ENCODE results near the gene TREM2. TPM values are rescaled to one million over a fixed set of nuclear protein-coding genes. Genes with fewer than 3 reads are reported as not detected.
"Not testable (repeated sequence)": the region's sequence is repeated elsewhere in the genome, so short reads cannot be mapped to it uniquely, and the experiment has no call there.

The TREM2 gene
- total RNA-seq, 2 experiments from 2014 or later: not detected

DNA sequence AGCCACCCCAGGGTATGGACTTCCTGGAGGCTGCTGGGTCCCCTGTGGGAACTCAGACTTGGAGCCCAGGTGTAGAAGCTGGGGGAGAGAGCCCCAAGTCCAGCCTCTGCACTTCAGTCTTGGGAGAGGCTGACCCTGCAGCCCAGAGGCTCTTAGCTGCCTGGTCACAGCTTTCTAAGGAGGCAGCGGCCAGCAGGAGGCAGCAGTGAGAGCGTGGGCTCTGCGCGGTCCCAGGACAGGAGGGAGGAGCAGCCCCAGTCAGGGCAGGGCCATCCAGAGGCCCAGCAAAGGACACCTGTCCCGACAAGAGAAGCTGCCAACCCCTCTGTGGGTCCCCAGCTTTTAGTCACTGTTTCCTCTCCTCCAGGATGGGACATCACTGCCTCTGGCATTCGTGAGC, 28.7 kb upstream of the TREM2 start:
- Histone ChIP-seq H3K9me3 (ENCODE audit: control insufficient read depth in 1 of 2, insufficient read depth in 1 of 2, low read length in 2 of 2) (peaks cover 4 to 8% of the 10 kb centered on the region in 2 experiments), H3K27ac (ENCODE audit: low read depth in 1 of 2, low read length in 2 of 2) (no peak overlapping the region), H3K36me3 (ENCODE audit: insufficient read depth, low read length) (peaks cover 6% of the 10 kb centered on the region), H3K4me1 (ENCODE audit: insufficient read depth, low read length) (peaks cover 33% of the 10 kb centered on the region), H3K4me3 (ENCODE audit: low read length) (no peak overlapping the region), H3K27me3 (ENCODE audit: control insufficient read depth in 1 of 2, insufficient read depth in 2 of 2, low read length in 2 of 2) (no peaks in the 10 kb centered on the region)
- CTCF ChIA-PET: interaction anchor here (1.6 kb wide), 1 partner anchor 11 kb away, joined by 3 read pairs; no protein-coding TSS in a partner anchor
- H3K4me3 Mint-ChIP-seq: no peak overlapping the region
- H3K27ac Mint-ChIP-seq: no peak overlapping the region
- intact Hi-C loops (cut with DNase I, micrococcal nuclease): loop anchor here (5.0 kb wide), 2 partner anchors 46 to 126 kb away; no protein-coding TSS in a partner anchor
- peak; percentile 48 for TF ChIP-seq CTCF (IDR thresholded peaks at IDR 0.05)
- POLR2A ChIA-PET: interaction anchor here (1.2 to 1.4 kb wide), 2 partner anchors 9 kb away, joined by 4 to 7 read pairs; partner anchors contain the start of gene TREML2
- H3K27me3 Mint-ChIP-seq: no peaks in the 10 kb centered on the region
- H3K36me3 Mint-ChIP-seq (ENCODE audit: low read depth): peaks cover 23% of the 10 kb centered on the region
- peaks cover 53% of the 10 kb centered on the region for H3K4me1 Mint-ChIP-seq (ENCODE audit: low read depth)
- no peaks in the 10 kb centered on the region for H3K9me3 Mint-ChIP-seq
- DNase-seq (peak in 8 of 14 experiments; percentile 14 to 59 (median 25)), ATAC-seq (ENCODE audit: poor library complexity) (no peak)

GRCh38 chr6:41190791-41191190, 27.9 kb upstream of the TREM2 start:
- Mint-ChIP-seq H3K27ac (no peak overlapping the region), H3K4me3 (no peak overlapping the region), H3K36me3 (ENCODE audit: low read depth) (peaks cover 17% of the 10 kb centered on the region), H3K9me3 (no peaks in the 10 kb centered on the region), H3K4me1 (ENCODE audit: low read depth) (peaks cover 50% of the 10 kb centered on the region), H3K27me3 (no peaks in the 10 kb centered on the region)
- H3K4me1 ChIP-seq (ENCODE audit: insufficient read depth, low read length): peaks cover 40% of the 10 kb centered on the region
- intact Hi-C loops (cut with DNase I, micrococcal nuclease): loop anchor here (5.0 kb wide), 2 partner anchors 47 to 127 kb away; no protein-coding TSS in a partner anchor
- CTCF ChIA-PET: no interaction called here
- ATAC-seq (ENCODE audit: poor library complexity) (no peak), DNase-seq (no peak)
- no peaks in the 10 kb centered on the region for H3K27me3 ChIP-seq (ENCODE audit: control insufficient read depth in 1 of 2, insufficient read depth in 2 of 2, low read length in 2 of 2)
- H3K36me3 ChIP-seq (ENCODE audit: insufficient read depth, low read length): peaks cover 6% of the 10 kb centered on the region
- no peak for TF ChIP-seq CTCF (IDR thresholded peaks at IDR 0.05)
- H3K27ac ChIP-seq (ENCODE audit: low read depth in 1 of 2, low read length in 2 of 2): no peak overlapping the region
- POLR2A ChIA-PET: no interaction called here
- H3K9me3 ChIP-seq (ENCODE audit: control insufficient read depth in 1 of 2, insufficient read depth in 1 of 2, low read length in 2 of 2): peaks cover 4 to 8% of the 10 kb centered on the region in 2 experiments
- H3K4me3 ChIP-seq (ENCODE audit: low read length): no peak overlapping the region

DNA sequence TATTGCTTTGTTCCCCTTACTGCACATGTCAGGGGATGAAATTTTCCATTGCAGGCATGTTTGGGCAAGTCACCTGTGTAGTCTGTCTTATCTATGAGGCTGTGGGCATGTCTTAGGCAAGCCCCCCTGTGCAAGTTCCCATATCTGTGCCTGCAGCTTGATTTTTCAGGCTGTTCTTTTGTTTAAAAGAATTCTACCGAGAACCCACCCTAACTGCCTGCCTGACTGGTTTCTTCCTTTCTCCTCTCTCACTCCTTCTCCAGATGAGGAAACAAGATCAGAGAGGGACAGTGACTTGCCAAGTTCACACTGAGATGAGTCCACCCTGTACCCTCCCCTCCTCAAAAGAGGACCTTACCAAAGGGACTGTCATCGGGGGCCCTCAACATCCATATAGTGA, 27.1 kb upstream of the TREM2 start:
- DNase-seq (no peak), ATAC-seq (ENCODE audit: poor library complexity) (no peak)
- Histone ChIP-seq H3K4me3 (ENCODE audit: low read length) (no peak overlapping the region), H3K27ac (ENCODE audit: low read depth in 1 of 2, low read length in 2 of 2) (no peak overlapping the region), H3K36me3 (ENCODE audit: insufficient read depth, low read length) (peaks cover 6% of the 10 kb centered on the region), H3K9me3 (ENCODE audit: control insufficient read depth in 1 of 2, insufficient read depth in 1 of 2, low read length in 2 of 2) (peaks cover 4 to 8% of the 10 kb centered on the region in 2 experiments), H3K4me1 (ENCODE audit: insufficient read depth, low read length) (peaks cover 45% of the 10 kb centered on the region), H3K27me3 (ENCODE audit: control insufficient read depth in 1 of 2, insufficient read depth in 2 of 2, low read length in 2 of 2) (no peaks in the 10 kb centered on the region)
- ChIA-PET POLR2A (interaction anchor here (1.5 kb wide), 1 partner anchor 11 kb away, joined by 4 read pairs; the partner anchor contains the start of gene TREML2), CTCF (interaction anchor here (0.5 kb wide), 1 partner anchor 45 kb away, joined by 3 read pairs; no protein-coding TSS in a partner anchor)
- no peak for TF ChIP-seq CTCF (IDR thresholded peaks at IDR 0.05)
- no peaks in the 10 kb centered on the region for H3K9me3 Mint-ChIP-seq
- no peak overlapping the region for H3K4me3 Mint-ChIP-seq
- peaks cover 17% of the 10 kb centered on the region for H3K36me3 Mint-ChIP-seq (ENCODE audit: low read depth)
- H3K4me1 Mint-ChIP-seq (ENCODE audit: low read depth): peaks cover 45% of the 10 kb centered on the region
- no peaks in the 10 kb centered on the region for H3K27me3 Mint-ChIP-seq
- no peak overlapping the region for H3K27ac Mint-ChIP-seq
- intact Hi-C loops (cut with DNase I, micrococcal nuclease): loop anchor here (5.0 kb wide), 2 partner anchors 47 to 127 kb away; no protein-coding TSS in a partner anchor

- H3K9me3 Mint-ChIP-seq; H3K9me3 ChIP-seq (ENCODE audit: control insufficient read depth in 1 of 2, insufficient read depth in 1 of 2, low read length in 2 of 2); H3K27ac Mint-ChIP-seq; H3K4me3 Mint-ChIP-seq; H3K27me3 ChIP-seq (ENCODE audit: control insufficient read depth in 1 of 2, insufficient read depth in 2 of 2, low read length in 2 of 2); ATAC-seq (ENCODE audit: poor library complexity); H3K36me3 Mint-ChIP-seq (ENCODE audit: low read depth); H3K27ac ChIP-seq (ENCODE audit: low read depth in 1 of 2, low read length in 2 of 2); intact Hi-C loops (cut with DNase I, micrococcal nuclease); DNase-seq; H3K27me3 Mint-ChIP-seq; CTCF ChIA-PET; H3K36me3 ChIP-seq (ENCODE audit: insufficient read depth, low read length); H3K4me3 ChIP-seq (ENCODE audit: low read length): not testable (repeated sequence)
- H3K4me1 Mint-ChIP-seq (ENCODE audit: low read depth): peaks cover 41% of the 10 kb centered on the region
- peaks cover 42% of the 10 kb centered on the region for H3K4me1 ChIP-seq (ENCODE audit: insufficient read depth, low read length)
- POLR2A ChIA-PET: interaction anchor here (1.5 kb wide), 1 partner anchor 11 kb away, joined by 4 read pairs; the partner anchor contains the start of gene TREML2
Measured at GRCh38 chr6:41189046-41189445, 26.1 kb upstream of the TREM2 start.
